GM18861 (cell line): Measurements from ENCODE around the gene HIVEP1.

Experiments
- ATAC-seq: cut with Tn5 transposase; IDR thresholded peaks from one replicate; pipeline ENCODE4 v1.9.1; 2021; ENCODE audit not compliant: unreplicated experiment

HIVEP1 gene

DNA sequence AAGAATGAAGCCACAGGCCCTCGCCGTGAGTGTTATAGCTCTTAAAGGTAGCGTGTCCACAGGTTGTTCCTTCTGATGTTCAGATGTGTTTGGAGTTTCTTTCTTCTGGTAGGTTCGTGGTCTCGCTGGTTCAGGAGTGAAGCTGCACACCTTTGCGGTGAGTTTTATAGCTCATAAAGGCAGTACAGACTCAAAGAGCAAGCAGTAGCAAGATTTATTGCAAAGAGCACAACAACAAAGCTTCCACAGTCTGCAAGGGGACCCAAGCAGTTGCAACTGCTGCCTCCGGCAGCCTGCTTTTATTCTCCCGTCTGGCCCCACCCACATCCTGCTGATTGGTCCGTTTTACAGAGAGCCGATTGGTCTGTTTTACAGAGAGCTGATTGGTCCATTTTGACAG lies 5.2 kb downstream of the HIVEP1 start:
- no peak for ATAC-seq

DNA sequence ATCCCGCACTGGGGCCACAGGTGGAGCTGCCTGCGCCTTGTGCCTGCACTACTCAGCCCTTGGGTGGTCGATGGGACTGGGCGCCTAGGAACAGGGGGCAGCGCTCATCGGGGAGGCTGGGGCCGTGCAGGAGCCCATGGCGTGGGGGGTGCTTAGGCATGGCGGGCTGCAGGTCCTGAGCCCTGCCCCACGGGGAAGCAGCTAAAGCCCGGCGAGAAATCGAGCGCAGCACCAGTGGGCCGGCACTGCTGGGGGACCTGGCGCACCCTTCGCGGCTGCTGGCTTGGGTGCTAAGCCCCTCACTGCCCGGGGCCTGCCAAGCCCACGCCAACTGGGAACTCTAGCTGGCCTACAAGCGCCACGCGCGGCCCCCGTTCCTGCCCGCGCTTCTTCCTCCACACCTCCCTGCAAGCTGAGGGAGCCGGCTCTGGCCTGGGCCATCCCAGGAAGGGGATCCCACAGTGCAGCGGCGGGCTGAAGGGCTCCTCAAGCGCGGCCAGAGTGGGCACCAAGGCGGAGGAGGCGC lies 5.8 kb downstream of the HIVEP1 start:
- ATAC-seq, result no peak

DNA sequence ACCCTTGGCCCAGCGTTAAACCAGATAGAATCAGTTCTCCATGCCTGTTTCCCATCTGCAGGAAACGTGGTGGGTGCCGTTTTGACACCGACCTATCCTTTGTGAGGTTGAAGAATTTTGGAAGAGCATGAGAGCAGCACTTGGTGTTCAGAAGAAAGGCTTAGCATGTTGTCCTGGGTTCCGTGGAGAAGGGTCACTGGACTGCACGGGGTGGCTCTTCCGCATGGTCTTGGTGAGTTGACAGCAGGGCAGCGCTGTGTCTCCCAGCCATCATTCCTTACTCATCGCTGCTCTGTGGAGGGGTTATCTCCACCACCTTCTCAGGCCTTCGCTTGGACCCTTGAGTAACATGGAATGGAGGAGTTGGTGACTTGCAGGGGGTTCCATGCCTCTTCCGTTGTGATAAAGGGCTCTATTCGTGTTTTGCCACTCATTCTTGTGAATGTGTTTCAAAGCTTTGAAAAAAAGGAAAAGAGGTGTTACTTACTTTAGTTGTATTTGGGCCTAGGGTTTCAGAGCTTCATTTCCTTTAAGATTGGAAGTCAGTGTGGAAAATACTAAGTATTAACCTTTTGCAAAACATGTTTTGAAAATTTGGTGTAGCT lies 8.2 kb downstream of the HIVEP1 start:
- ATAC-seq, result no peak

DNA sequence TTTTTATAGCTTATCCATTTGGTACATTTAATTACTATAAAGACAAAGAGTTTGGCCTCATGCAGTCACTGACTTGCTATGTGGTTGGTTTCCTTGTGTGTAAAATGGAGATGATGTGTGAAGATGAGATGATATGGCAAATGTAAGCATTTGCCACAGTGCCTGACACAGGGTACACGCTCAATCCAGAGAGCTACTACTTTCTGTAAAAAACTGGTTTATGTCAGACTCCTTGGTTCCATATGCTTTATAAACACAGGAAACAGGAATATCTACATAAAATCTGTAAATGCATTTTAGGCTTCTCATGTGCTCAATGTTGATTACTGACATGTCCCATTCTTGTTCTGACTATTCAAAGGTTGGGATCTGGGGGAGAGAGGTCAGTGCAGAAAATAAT lies 10.4 kb downstream of the HIVEP1 start:
- no peak for ATAC-seq

DNA sequence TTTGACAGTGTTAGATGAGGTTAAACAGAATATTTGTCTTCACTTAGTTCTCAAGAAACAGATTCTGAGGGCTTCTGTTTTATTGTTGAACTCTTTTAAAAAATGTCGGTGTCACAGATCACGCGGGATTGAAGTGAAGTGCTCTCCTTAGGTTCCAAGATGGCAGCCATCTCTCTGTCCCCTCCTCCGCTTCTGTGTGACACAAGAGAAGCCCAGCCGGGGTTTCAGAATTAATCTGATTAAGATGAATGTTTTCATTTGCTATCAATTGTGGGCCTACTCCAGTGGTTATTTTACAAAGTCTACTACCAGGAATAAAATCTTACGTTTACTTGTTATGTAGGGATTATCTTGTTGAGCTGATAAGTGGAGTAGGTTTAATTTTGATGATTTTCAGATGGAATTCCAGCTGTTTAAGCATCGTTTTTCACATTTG lies 10.9 kb downstream of the HIVEP1 start:
- ATAC-seq, result no peak

DNA sequence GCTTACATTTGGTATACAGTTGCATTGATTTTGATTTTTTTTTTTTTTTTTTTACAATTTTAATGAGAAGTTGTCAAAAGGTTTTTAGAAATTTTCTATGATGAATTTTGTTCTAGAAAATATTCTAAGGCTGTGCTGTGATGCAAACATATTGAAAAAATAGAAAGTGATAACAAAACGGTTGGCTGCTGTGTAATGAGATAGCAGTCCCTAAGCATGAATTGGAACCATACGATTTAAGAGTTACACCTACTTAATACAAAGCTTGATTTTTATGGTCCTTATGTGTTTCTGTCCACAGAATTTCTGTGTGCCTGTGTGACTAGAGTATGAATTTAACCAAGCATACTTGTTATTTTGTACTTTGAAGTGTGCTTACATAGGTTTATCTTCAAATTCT lies 12.1 kb downstream of the HIVEP1 start:
- ATAC-seq, result no peak

DNA sequence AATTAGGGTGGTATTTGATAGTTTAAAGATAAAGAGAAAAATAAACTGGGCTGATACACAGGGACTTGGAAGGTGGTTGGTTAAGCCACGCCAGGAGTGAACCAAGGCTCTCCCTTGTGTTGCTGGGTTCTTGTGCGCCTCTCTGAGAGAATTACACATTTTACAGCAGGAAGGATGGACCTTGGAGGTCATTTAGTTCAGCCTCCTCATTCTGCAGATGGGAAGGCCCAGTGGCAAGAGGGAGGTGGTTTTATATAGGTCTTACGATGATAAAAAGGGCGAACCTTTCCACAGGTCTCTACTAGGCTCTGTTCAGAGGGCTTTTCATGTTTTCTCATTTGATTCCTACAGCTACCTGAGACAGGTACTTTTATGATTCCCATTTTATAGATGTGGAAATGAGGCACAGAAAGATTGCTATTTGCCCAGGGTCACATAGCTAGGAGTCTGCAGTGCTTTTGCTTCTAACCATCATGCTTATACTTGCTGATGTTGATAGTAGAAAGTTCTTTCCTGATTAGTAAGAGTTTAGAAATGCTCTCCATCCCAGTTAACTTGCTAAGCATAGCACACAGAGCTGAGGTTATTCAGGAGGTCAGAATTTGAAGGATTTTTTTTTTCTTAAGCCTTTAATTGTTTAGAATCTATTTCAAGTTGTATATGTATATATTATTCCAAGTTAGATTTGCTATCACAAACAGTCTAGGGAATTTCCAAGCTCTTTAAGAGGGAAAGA lies 12.8 kb downstream of the HIVEP1 start:
- no peak for ATAC-seq

DNA sequence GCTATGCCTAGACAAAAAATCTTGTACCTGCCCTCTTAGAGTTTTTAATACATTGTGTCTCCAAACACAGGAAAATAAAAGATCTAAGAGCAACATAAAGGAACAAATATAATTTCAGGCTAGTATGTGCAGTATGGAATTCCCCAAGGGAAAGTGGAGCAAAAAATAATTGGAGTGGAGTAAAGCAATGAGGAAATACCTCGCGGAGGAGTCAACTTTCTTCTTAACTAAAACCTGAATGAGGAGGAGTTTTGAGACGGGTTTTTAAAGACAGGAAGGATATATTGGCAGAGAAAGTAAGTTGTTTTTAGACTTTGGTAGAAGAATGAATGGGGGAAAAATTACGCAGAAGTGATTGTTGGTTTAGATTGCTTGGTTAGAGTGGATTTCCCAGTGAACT lies 14.0 kb downstream of the HIVEP1 start:
- no peak for ATAC-seq

DNA sequence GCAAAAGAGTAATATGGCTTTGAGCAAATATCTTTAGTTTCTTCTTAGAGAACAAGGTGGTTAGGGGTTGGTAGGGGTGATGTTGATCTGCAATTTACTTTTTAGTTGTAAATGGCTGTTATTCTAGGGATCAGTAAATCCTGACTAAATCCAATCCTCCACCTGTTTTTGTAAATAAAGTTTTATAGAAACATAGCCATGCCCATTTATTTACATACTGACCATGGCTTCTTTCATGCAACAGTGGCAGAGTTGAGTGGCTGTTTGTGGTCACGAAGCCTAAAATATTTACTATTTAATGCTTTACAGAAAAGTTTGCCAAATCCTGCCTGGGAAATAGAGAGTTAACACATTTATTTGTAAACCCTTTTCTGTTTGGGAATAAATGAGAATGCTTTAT lies 14.7 kb downstream of the HIVEP1 start:
- no peak for ATAC-seq

DNA sequence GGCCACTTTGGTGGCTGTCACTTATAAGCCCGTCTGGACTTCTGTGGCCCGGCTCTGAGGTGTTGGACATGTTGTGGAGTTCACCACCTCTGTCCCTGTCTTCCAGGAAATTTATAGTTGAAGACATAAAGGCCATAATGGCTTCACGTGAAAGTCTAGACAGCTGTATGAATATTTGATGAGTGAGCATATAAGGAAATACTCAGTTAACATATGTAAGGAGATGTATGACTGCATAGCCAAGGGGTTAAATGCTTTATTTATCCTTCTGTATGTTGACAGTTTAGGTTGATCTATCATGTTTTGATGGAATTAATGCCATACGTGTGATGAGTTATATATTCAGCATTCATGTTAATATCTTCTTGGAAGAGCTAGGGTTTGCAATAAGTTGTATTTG lies 16.1 kb downstream of the HIVEP1 start:
- ATAC-seq, result no peak

DNA sequence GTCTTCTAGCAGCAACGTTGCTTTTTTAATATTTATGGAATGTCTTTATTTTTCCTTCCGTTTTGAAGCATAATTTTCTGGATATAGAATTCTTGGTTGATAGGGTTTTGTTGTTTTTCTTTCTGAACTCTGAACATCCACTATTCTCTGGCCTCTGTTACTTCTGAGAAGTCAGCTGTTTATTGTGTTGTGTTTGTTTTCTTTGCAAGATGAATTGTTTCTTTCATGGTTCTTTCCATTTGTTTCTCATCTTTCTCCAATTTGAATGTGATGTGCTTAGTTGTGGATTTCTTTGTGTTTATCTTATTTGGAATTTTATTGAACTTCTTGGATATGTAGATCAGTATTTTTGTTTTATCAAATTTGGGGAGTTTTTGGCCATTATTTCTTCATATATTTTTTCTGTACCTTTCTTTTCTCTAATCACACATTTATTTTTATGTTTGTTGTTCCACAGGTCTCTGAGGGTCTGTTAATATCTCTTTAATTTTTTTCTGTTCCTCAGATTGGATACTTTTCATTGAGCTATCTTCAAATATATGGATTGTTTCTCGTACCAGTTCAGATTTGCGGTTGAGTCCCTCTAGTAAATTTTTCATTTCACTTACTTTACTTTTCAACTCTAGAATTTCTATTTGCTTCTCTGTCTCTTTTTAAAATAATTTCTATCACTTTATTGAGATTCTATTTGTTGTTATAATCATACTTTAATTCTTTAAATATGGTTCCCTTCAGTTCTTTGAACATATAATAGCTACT lies 18.0 kb downstream of the HIVEP1 start:
- no peak for ATAC-seq

DNA sequence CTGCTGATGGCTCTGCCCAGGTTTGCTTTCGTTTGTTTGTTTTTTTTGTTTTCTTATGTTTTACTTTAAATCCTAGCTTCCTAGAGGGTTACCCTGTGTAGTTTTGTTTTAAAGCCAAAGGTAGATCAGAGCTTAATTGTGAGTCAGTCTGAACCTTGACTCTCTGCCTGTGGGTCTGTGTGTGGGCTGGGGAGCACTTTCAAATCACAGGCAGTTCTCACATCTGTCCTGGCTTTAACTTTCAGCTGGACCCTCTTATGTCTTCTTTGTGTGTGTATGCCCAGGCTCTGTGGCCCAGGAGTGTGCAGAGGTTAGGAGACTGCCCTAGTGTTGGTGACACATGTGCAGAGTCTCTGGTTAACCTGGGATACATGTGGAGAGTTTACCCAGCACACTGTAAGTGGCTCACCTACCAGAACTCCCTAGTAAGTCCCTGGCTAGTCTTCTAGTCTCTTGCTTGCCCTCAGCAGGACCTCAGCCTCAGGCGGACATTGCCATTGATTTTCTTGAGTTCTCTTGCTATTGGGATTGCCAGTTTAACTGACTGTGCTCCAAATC lies 19.0 kb downstream of the HIVEP1 start:
- no peak for ATAC-seq

DNA sequence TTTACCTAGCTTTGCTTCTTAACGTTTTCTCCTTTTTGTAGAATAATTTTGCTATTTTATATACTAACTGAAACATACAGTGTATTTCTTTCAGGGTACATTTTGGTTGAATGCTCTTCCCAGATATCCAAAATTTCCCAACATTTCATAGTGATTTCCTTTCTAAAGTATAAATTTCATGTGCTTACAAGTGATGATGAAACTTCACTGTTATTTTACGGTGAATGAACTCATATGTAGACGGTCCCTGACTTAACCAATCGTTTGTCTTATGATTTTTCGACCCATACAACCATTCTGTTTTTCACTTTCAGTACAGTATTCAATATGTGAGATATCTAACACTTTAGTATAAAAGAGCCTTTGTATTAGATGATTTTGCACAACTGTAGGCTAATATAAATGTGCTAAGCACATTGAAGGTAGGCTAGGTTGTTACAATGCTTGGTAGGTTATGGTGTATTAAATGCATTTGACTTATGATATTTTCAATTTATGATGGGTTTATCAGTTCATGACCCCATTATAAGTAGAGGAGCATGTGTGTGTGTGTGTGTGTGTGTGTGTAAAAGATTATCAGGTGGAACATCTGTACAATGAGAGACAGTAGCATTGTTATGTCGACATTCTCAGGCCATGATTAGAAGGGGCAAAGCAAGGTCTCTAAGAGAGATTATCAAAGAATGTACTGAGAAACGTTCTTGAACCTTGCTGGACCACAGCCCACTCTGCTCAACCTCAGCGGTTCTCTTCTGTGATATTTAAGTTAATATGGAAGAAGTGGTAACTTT lies 20.9 kb downstream of the HIVEP1 start:
- no peak for ATAC-seq

DNA sequence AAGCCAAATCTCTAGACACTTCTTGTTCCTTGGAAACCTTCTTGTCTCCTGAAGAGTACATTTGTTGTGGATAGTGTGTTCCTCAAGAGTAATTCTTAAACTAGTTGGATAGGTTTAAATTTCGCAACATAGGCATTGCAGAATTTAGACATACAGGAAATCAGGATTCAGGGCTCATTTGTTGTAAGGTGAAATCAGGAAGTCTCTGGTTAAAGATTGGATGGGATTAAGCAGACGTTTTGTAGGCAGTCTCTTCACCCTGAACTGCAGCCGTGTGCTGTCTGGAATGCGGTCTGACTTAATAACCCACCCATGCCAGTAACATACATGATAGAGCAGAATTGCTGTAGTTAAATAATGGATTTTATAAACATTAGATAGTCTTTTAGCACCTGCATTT lies 21.7 kb downstream of the HIVEP1 start:
- no peak for ATAC-seq

DNA sequence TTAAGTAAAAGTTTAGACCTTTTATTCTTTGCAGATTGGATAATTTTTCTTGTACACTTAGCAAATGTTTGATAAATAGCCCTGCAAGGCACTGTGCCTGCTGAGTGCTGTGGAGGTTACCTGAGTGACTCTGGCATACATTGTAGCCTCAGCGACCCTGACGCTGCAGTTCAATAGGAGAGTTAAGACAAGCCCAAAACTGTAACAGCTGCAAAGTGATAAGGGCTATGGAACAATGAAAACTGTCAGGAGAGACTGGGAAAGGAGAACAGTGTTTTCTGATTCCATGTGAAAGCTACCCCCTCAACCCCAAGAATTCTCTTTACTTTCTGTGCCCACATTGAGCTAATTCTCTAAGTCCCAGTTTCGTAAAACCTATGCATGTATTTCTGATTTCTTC lies 22.2 kb downstream of the HIVEP1 start:
- no peak for ATAC-seq

DNA sequence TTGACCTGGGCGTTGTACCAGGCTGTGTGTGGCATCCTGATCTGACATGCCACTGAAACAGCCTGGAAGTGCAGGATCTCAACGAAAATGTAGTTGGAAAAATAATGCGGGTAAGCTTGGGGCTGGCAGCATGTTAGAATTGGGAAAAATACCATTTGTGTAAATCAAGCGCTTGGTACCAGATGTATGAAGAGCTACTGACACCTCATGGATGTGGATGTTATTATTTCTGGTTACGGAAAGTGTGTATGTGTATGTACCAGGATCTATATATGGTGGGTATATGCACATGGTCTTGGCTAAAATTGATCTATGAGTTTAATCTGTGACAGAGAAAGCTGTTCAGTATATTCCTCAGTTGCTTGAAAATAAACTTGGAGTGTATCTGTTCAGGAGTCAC lies 22.7 kb downstream of the HIVEP1 start:
- no peak for ATAC-seq

DNA sequence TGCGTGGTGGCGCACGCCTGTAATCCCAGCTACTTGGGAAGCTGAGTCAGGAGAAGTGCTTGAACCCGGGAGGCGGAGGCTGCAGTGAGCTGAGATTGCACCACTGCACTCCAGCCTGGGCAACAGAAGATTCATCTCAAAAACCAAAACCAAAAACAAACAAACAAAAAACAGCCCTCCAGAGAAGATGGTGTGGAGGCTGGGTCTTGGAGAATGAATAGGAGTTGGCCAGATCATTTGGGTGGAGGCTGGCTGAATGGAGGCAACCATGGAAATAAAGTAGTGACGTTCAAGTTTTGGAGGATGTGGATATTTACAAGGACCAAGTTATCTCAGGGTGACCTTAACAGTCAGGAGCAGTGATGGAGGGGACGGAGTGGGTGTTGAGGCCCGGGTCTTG lies 24.7 kb downstream of the HIVEP1 start:
- ATAC-seq, result no peak

DNA sequence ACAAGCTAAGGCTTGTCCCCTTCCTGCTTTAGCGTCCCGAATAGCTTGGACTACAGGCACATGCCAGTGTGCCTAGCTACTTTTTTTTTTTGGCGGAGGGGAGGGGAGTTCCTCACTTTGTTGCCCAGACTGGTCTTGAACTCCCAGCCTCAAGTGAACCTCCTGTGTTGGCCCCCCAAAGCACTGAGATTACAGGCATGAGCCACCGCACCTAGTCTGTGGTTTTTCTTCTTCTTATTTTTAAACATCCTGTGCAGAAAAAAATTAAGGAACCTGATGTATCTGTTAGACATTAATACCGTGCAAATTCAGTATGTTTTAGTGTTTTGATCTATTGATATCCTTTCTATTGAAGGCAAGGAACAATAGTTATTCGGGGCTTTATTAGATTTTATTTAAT lies 25.7 kb downstream of the HIVEP1 start:
- ATAC-seq, result no peak

DNA sequence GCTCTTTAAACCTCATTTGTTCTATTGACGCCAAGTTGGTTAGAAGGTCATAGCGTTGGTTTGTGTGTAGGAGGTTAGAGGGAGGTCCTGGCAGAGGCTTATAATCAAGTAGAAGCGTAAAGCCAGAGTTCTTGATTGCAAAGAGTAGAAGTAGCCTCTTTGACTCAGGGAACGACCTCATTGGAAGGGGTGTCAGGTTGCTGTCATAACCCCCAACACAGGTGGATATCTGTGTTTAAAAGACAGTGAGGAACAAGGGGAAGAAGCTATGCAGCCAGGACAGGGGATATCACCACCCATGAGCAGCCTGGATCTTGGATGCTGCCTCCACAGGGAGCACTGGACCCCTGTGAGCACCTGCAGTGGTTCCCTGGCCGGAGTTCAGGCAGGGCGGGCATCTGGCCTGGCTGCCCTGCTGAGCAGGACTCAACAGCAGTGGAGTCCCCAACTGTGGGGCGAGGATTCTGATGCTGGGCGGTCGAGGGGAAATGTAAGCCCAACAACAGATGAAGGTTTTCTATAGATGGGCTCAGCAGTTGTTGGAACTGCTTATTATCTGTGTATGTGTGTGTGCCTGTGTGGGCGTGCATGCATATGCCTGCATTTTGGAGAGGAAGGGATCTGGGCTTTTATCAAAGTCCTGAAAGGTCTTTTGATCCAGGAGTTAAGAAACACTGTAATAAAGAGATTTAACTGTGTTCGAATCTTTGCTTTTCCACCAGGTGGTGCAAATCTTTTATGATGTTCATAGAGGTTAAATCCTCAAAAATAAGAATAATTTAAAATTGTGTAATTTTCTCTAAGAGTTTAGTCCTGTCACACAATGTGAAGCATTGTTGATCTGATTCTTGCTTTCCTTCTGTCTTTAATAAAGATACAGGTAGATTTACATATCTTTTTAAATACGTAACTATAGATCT lies 27.7 kb downstream of the HIVEP1 start:
- ATAC-seq, result no peak

DNA sequence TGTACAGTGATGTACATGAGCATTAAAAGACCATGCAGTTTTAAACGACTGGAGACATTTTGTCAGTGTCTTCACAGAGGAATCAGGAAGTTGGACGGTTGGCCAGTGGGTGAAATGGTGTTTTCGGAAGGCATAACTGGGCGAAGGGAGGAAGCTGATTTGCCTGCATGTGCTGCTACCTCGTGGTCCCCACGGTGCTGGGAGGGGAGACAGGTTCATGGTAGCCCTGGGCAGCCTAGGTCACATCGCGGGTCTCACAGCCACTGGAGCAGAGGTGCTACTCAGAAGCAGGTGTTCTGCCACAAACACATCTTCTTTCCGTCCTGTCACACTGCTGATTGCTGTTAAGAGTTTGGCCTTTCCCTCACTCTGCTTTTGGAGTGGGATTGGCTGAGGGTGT lies 35.2 kb downstream of the HIVEP1 start:
- ATAC-seq, result no peak
